Activated naive CD4-positive, alpha-beta T cell treated with anti-CD3 and anti-CD28 coated beads for 36 hours (primary cell): ENCODE measurements around the gene PIAS3. TPM values are rescaled to one million over a fixed set of nuclear protein-coding genes. Genes with fewer than 3 reads are reported as not detected.
A peak's percentile ranks its signal among the peaks of the same experiment; 100 is the strongest.

ENCODE experiments used
- CTCF ChIA-PET: fragments of 350-600 bp; sonication (Branson Sonifier 250); formaldehyde crosslinking; loops from one replicate; lab custom pipeline; 2021; ENCODE audit warnings: antibody characterized with exemption; lab: Charles Lee
- DNase-seq: peaks from one replicate; pipeline ENCODE4 v3.0.0-alpha.2; 2020
- H3K27ac Mint-ChIP-seq: one replicate; pipeline ENCODE4 v1.8.0; 2021; ENCODE audit warnings: mild to moderate bottlenecking, mixed read lengths
- H3K27me3 Mint-ChIP-seq: one replicate; pipeline ENCODE4 v1.8.0; 2021; ENCODE audit warnings: low read depth, mixed read lengths
- H3K36me3 Mint-ChIP-seq: one replicate; pipeline ENCODE4 v1.8.0; 2021; ENCODE audit warnings: low read depth, mixed read lengths
- H3K4me1 Mint-ChIP-seq: one replicate; pipeline ENCODE4 v1.8.0; 2021; ENCODE audit warnings: low read depth, mixed read lengths
- H3K4me3 Mint-ChIP-seq: one replicate; pipeline ENCODE4 v1.8.0; 2021; ENCODE audit warnings: mild to moderate bottlenecking, moderate library complexity, mixed read lengths
- H3K9me3 Mint-ChIP-seq: one replicate; pipeline ENCODE4 v1.8.0; 2021; ENCODE audit warnings: mixed read lengths
- intact Hi-C: fragments of 100-400 bp; cut with micrococcal nuclease; formaldehyde crosslinking; loops from one replicate; pipeline ENCODE4 v1.15.1; 2023
- total RNA-seq, 2 experiments: library from RNA; stranded (reverse); gene quantifications; one replicate each; pipeline ENCODE4 v1.2.3, GENCODE V29; 2021

The PIAS3 gene
- total RNA-seq, 2 experiments from 2014 or later: 19.1 to 19.6 TPM

GRCh38 chr1:145891143-145891542 lies 32.3 kb upstream of the PIAS3 start:
- H3K9me3 Mint-ChIP-seq: no peaks in the 10 kb centered on the region
- H3K4me3 Mint-ChIP-seq: no peak overlapping the region
- H3K27ac Mint-ChIP-seq: no peak overlapping the region
- no peaks in the 10 kb centered on the region for H3K36me3 Mint-ChIP-seq
- no peaks in the 10 kb centered on the region for H3K27me3 Mint-ChIP-seq
- intact Hi-C loops: loop anchor here (1.0 kb wide), 1 partner anchor 122 kb away; no protein-coding TSS in a partner anchor
- no peak for DNase-seq
- CTCF ChIA-PET: interaction anchor here (1.0 to 3.2 kb wide), 14 partner anchors 8 to 144 kb away, joined by 3 to 23 read pairs (median 10); partner anchors contain the start of genes ITGA10 and PIAS3
- H3K4me1 Mint-ChIP-seq: peaks cover 6% of the 10 kb centered on the region

DNA sequence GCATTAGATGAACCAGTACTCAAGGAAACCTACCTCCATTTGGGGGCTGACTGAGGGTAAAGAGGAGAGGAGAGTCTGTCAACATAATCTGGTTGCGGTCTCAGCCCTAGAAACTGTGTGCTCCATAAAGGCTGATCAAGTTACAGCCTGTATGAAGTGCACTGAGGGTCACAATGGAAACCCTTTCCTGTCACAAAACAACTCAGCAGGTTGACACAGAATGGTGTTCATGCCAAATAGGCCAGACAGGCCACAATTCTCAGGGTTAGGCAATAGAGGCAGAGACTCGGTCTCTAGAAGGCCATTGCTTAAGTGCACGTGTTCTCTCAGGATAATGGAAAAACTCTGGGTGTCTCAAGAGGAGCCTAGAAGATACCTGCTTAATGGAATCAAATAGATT lies 30.8 kb upstream of the PIAS3 start:
- no peak for DNase-seq
- H3K36me3 Mint-ChIP-seq: no peaks in the 10 kb centered on the region
- peaks cover 13% of the 10 kb centered on the region for H3K4me1 Mint-ChIP-seq
- H3K9me3 Mint-ChIP-seq: no peaks in the 10 kb centered on the region
- H3K27ac Mint-ChIP-seq: no peak overlapping the region
- peaks cover 4% of the 10 kb centered on the region for H3K27me3 Mint-ChIP-seq
- CTCF ChIA-PET: interaction anchor here (0.9 to 2.3 kb wide), 2 partner anchors 87 to 118 kb away, joined by 3 to 14 read pairs; no protein-coding TSS in a partner anchor
- intact Hi-C loops: no loop called here
- no peak overlapping the region for H3K4me3 Mint-ChIP-seq

GRCh38 chr1:145887631-145888030 lies 28.8 kb upstream of the PIAS3 start:
- intact Hi-C loops: no loop called here
- Mint-ChIP-seq H3K27me3 (peaks cover 16% of the 10 kb centered on the region), H3K36me3 (no peaks in the 10 kb centered on the region), H3K27ac (no peak overlapping the region), H3K4me3 (no peak overlapping the region), H3K9me3 (no peaks in the 10 kb centered on the region), H3K4me1 (peaks cover 14% of the 10 kb centered on the region)
- DNase-seq: no peak
- CTCF ChIA-PET: interaction anchor here (4.5 kb wide), 1 partner anchor 42 kb away, joined by 18 read pairs; the partner anchor contains the start of gene NUDT17

- Mint-ChIP-seq H3K9me3 (no peaks in the 10 kb centered on the region), H3K4me1 (peaks cover 14% of the 10 kb centered on the region), H3K4me3 (peak overlapping the region; percentile 23), H3K27me3 (peaks cover 16% of the 10 kb centered on the region), H3K27ac (no peak overlapping the region), H3K36me3 (no peaks in the 10 kb centered on the region)
- CTCF ChIA-PET: interaction anchor here (4.5 kb wide), 1 partner anchor 41 kb away, joined by 18 read pairs; the partner anchor contains the start of gene NUDT17
- no peak for DNase-seq
- intact Hi-C loops: loop anchor here (1.0 kb wide), 1 partner anchor 42 kb away; the partner anchor contains the start of gene NUDT17
Measured at GRCh38 chr1:145886816-145887215, 27.9 kb upstream of the PIAS3 start.

GRCh38 chr1:145886390-145886789 lies 27.5 kb upstream of the PIAS3 start:
- Mint-ChIP-seq H3K4me3 (peak overlapping the region; percentile 79), H3K9me3 (no peaks in the 10 kb centered on the region), H3K36me3 (no peaks in the 10 kb centered on the region), H3K27ac (no peak overlapping the region), H3K27me3 (peaks cover 16% of the 10 kb centered on the region), H3K4me1 (peaks cover 14% of the 10 kb centered on the region)
- DNase-seq: no peak
- intact Hi-C loops: loop anchor here (1.0 kb wide), 1 partner anchor 41 kb away; the partner anchor contains the start of gene NUDT17
- CTCF ChIA-PET: interaction anchor here (4.5 kb wide), 1 partner anchor 41 kb away, joined by 18 read pairs; the partner anchor contains the start of gene NUDT17

- Mint-ChIP-seq H3K27me3 (peaks cover 16% of the 10 kb centered on the region), H3K9me3 (no peaks in the 10 kb centered on the region), H3K4me3 (peak within 1 kb of the TSS; percentile 79), H3K27ac (no peak within 1 kb of the TSS), H3K36me3 (no peaks in the 10 kb centered on the region), H3K4me1 (peaks cover 14% of the 10 kb centered on the region)
- intact Hi-C loops: loop anchor here (1.0 to 2.0 kb wide), 2 partner anchors 27 to 41 kb away; partner anchors contain the start of genes NUDT17 and PIAS3
- DNase-seq: peak; percentile 89
- CTCF ChIA-PET: interaction anchor here (1.0 to 4.5 kb wide), 3 partner anchors 13 to 121 kb away, joined by 3 to 18 read pairs (median 4); partner anchors contain the start of gene NUDT17
Measured at GRCh38 chr1:145885738-145886287, 26.9 kb upstream of the PIAS3 start, which contains the start of gene ANKRD35. TSS of gene ANKRD35 (minus strand) at chr1:145885866. CDS start at chr1:145885758, 108 bp downstream.

GRCh38 chr1:145884675-145885074 lies 25.8 kb upstream of the PIAS3 start:
- intact Hi-C loops: loop anchor here (2.0 kb wide), 1 partner anchor 26 kb away; the partner anchor contains the start of gene PIAS3
- no peaks in the 10 kb centered on the region for H3K36me3 Mint-ChIP-seq
- no peak overlapping the region for H3K27ac Mint-ChIP-seq
- H3K9me3 Mint-ChIP-seq: no peaks in the 10 kb centered on the region
- peaks cover 14% of the 10 kb centered on the region for H3K4me1 Mint-ChIP-seq
- peaks cover 16% of the 10 kb centered on the region for H3K27me3 Mint-ChIP-seq
- CTCF ChIA-PET: interaction anchor here (1.3 to 4.5 kb wide), 2 partner anchors 12 to 39 kb away, joined by 4 to 18 read pairs; partner anchors contain the start of gene NUDT17
- peak overlapping the region; percentile 79 for H3K4me3 Mint-ChIP-seq
- no peak for DNase-seq

- DNase-seq: no peak
- intact Hi-C loops: no loop called here
- Mint-ChIP-seq H3K4me3 (no peak overlapping the region), H3K36me3 (no peaks in the 10 kb centered on the region), H3K27ac (no peak overlapping the region), H3K4me1 (peaks cover 1% of the 10 kb centered on the region), H3K9me3 (no peaks in the 10 kb centered on the region), H3K27me3 (peaks cover 12% of the 10 kb centered on the region)
- CTCF ChIA-PET: interaction anchor here (1.1 to 6.2 kb wide), 3 partner anchors 13 to 34 kb away, joined by 3 to 38 read pairs (median 23); partner anchors contain the start of gene NUDT17
Measured at GRCh38 chr1:145879775-145880174, 20.9 kb upstream of the PIAS3 start.

GRCh38 chr1:145878724-145879123 lies 19.8 kb upstream of the PIAS3 start:
- H3K4me3 Mint-ChIP-seq: no peak overlapping the region
- no peaks in the 10 kb centered on the region for H3K9me3 Mint-ChIP-seq
- H3K27me3 Mint-ChIP-seq: peaks cover 7% of the 10 kb centered on the region
- DNase-seq: no peak
- intact Hi-C loops: no loop called here
- CTCF ChIA-PET: interaction anchor here (1.1 to 6.2 kb wide), 4 partner anchors 14 to 154 kb away, joined by 3 to 38 read pairs (median 14); partner anchors contain the start of gene NUDT17
- no peak overlapping the region for H3K27ac Mint-ChIP-seq
- H3K36me3 Mint-ChIP-seq: no peaks in the 10 kb centered on the region
- no peaks in the 10 kb centered on the region for H3K4me1 Mint-ChIP-seq

GRCh38 chr1:145877923-145878486 lies 19.1 kb upstream of the PIAS3 start:
- no peak overlapping the region for H3K4me3 Mint-ChIP-seq
- no peaks in the 10 kb centered on the region for H3K36me3 Mint-ChIP-seq
- CTCF ChIA-PET: interaction anchor here (1.5 to 6.2 kb wide), 2 partner anchors 32 to 154 kb away, joined by 4 to 38 read pairs; partner anchors contain the start of gene NUDT17
- no peak for DNase-seq
- peaks cover 2% of the 10 kb centered on the region for H3K27me3 Mint-ChIP-seq
- no peaks in the 10 kb centered on the region for H3K9me3 Mint-ChIP-seq
- no peaks in the 10 kb centered on the region for H3K4me1 Mint-ChIP-seq
- H3K27ac Mint-ChIP-seq: no peak overlapping the region
- intact Hi-C loops: no loop called here

GRCh38 chr1:145874646-145875045 lies 15.8 kb upstream of the PIAS3 start:
- H3K27ac Mint-ChIP-seq: no peak overlapping the region
- peaks cover 4% of the 10 kb centered on the region for H3K27me3 Mint-ChIP-seq
- no peaks in the 10 kb centered on the region for H3K9me3 Mint-ChIP-seq
- H3K4me3 Mint-ChIP-seq: no peak overlapping the region
- no peaks in the 10 kb centered on the region for H3K36me3 Mint-ChIP-seq
- intact Hi-C loops: no loop called here
- DNase-seq: no peak
- peaks cover 14% of the 10 kb centered on the region for H3K4me1 Mint-ChIP-seq
- CTCF ChIA-PET: interaction anchor here (0.8 kb wide), 1 partner anchor 137 kb away, joined by 3 read pairs; no protein-coding TSS in a partner anchor
